Stimulated activated CD4-positive, alpha-beta T cell treated with anti-CD3 and anti-CD28 coated beads, TNF-alpha, amount 100 ng/mL, for 4 hours (primary cell): ENCODE measurements around the gene KRT33B.

Source experiments
- DNase-seq, 3 experiments: peaks; one replicate each; pipeline ENCODE4 v3.0.0-alpha.2; 2020; ENCODE audit warnings: low read depth in 3 of 3

Gene KRT33B

DNA sequence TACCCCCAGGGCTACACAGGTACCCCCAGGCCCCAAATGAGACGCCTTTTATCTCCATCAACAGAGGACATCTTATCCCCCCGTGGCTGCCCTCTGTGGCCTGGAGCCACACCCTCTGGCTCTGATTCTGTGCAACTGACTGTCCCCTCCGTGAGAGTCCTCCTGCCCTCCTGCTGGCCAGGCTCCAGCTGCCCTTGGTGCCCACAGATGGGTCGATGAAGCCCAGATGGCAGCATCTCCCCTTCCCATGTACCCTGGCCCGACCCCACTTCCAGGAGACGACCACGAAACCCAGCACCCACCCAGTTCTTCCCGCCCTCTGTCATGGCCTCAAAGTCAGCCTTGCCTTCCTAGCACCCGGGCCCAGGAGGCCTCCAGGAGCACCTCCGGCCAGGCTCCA is 44.5 kb downstream of the KRT33B start:
- no peak for DNase-seq

DNA sequence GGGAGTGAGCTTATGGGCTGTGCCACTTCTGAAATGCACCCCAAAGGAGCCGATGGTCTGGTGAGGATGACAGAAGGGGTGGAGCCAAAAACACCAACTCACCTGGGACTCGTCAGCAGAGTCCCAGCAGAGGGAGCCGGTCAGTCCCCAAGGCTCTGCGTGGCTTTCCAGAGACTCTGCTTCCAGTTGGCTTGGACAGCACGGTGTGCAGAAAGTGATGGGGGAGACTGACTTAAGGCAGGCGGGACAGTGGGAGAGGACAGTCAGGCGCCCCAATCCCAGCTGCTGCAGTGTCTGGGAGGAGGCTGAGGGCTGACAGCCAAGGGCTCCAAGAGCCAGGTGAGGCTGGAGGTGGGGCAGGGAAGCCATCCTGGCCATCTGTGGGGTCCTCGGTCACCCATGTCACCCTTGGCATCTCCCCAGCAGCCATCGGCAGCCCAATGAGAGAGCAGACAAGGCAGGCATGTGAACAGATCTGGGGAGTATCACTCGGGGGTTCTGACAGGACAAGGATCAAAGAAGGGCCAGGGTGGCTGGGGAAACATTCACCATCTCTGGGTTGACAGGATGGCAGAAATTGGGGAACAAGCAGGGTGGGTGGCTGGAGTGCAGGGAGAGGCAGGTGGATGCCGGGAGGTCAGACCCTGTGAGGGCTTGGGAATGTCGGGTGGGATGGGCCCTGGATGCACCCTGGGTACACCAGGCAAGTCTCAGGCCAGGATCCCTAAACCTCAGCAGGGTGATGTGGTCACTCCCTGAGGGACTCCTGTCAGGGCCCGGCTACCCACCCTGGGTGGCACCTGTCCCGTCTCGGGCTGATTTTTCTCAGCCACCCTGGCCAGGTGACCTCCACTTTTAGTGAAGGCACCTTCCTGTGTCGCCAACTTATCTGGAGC is 45.2 kb downstream of the KRT33B start:
- DNase-seq: no peak

DNA sequence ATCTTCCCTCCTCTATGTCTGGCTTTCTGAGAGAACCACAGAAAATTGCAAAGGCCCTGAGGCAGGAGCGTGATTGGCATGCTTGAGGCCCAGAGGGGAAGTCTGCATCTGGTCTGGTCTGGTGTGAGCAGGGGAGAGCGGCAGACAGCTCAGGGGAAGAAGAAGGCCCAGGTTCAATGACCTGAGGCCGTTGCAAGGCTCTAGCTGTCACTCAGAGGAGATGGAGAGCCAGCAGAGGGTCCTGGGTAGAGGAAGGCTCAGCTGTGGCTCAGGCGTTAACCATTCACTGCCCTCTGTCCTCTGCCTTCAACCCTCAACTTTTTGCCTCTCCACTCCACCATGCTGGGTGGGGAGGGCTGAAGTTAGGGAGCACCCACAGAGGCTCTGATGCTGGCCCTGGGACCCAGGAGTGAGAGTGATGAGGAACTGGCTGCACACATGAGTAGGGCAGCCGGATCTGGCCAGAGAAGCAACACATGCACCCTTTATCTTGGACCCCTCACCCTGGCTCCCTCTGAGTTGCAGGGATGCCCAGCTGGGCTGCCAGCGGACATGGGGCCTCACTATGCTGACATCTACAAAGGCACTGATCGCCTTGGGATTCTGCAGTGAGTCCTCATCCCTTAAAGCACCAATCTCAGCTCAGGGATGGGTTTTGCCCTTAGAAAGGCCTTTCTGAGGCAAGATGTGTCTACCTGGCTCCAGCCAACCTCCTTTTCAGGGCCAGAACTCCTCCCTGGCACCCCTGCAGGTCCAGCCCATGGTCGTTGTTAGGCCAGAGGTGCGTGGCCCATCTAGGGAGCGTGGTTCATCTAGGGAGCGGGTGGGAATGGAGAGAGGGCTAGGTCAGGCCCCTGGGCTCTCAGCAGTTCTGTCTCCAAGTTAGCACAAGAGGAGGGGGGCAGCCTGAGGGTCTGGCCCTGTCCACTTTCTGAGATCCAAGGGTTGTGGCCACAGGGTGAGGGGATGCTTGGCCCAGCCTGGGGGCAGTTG is 46.4 kb downstream of the KRT33B start:
- no peak for DNase-seq

DNA sequence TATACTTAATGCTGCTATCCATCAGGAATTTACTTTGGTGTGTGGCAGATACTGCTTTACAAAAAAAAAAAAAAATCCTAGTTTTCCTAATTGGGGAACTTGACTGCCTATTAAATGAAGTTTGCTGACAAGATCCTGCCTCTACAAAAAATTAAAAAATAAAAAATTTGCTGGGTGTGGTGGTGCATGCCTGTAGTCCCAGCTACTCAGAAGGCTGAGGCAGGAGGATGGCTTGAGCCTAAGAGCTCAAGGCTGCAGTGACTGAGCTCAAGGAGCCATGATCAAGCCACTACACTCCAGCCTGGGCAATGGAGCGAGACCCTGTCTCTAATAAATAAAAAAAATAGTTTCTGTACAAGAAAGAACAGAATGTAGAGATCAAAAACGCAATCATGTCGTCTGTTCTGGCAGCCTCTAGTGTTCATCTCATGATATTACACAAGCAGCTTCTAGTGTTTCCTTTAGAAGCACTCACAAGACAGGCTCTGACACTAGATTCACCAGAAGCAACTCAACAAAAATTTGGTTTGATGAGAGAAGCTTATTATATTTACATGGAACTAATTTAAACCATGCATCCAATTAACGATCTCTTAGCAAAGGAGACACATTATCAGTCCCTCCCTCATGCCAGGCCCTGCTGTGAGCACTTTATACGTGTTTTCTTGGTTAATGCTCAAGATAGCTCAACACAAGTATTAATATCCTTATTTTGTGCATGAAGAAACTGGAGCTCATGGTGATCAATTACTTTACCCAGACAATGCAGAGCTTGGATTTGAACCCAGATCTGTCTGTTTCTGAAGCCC is 47.3 kb downstream of the KRT33B start:
- no peak for DNase-seq

DNA sequence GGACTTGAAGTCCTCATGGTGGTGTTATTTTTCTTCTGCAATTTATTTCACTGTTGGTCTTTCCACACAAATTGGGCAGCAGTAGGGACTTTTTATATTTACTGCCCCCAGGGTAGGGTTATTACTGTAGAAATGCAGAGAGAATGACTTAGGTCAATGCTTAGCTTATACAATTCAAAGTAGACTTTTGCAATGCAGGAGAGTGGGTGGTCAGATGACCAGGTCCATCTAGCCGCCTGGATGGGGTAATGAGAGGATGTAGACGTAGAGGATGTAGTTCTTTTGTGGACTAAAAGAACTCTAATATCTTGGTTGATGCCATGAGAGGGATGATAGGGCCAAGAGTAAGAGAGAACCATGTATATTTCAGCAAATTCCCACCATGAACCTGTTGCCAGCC is 51.4 kb downstream of the KRT33B start:
- DNase-seq: no peak

DNA sequence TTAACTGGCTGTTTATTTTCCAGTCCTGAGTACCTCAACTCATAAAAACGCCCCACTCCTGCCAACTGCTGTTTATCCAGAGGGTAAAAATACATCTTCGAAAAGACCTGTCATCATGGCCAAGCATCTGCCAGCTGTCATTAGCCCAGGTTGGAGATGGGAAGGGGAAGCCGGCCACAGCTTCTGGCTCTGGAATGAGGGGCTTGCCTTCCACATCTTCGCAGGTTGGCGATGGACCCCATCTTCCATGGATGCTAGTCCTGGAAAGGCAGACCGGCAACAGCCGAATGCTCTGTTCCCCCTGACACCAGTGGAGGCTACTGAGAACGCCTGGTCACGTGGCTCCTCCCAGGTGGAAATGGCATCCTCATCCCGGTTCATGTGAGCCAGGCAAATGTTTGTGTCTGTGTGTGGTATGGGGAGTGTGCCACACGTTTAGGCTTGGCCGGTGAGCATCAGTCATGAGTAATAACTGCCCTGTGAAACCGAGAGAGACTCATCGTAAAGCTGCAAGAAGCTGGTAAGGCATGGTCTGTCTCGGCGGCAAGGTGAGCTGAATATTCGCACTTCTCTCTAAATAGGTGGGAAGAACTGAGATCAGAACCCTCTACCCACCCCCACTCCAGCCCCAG is 53.7 kb downstream of the KRT33B start:
- DNase-seq: no peak

DNA sequence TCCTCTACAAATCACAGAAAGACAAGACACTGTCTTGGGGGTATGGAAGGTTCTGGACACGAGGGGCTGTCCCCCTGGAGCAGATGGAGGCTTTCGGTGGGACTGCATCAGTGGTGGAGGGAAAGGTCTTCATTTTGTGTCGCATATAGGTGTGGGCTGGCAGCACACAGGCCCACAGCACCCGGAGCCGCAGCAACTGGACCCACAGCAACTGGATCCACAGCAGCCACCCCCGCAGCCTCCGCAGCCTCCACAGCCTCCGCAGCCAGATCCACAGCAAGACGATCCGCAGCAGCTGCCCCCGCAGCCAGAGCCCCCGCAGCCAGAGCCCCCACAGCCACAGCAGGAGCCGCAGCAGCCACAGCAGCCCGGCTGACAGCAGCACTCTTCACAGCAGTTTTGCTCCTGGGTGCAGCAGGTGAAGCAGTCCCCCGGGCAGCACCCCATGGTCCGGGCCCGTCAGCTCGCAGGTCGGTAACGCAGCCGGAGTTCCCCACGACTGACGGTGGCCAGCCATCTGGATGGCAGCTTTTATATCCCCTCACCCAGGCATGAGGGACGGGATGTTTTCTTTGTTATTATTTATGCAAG is 54.3 kb downstream of the KRT33B start, which contains the start of gene KRTAP17-1:
KRTAP17-1 (minus strand) TSS at position 507 of the 591 bp plus-strand sequence; CDS start at position 447, 60 bp downstream.
- no peak for DNase-seq
